Left cardiac atrium (tissue), 4 donors: ENCODE measurements around the gene XPNPEP1. TPM values are rescaled to one million over a fixed set of nuclear protein-coding genes. Genes with fewer than 3 reads are reported as not detected.

Experiments used
- ATAC-seq, 2 donors: fragments of 200-7000 bp; cut with Tn5 transposase; one replicate each; pipeline ENCODE4 v1.9.1; 2020; ENCODE audit warnings: mild to moderate bottlenecking in 2 of 2, moderate library complexity in 2 of 2
- DNase-seq: peaks from one replicate; pipeline ENCODE4 v3.0.0-alpha.2; 2020
- intact Hi-C, 2 donors: fragments of 100-400 bp; cut with DNase I; formaldehyde crosslinking; loops; one replicate each; pipeline versions ENCODE4 v1.14.1 to v1.15.1; 2022 to 2023
- total RNA-seq, 2 donors: library from RNA; stranded (reverse); fragmentation: NEBNext Ultra II Directional; extraction: Animal tissue kit (Norgen Biotek cat#: 25700); gene quantifications; one replicate each; pipeline ENCODE4 v1.2.1, GENCODE V29; 2021
- donor health status: DM: no; HTN: yes; CAD: no.
- donor health status: DM: no; HTN: yes; CAD: no; lungs with severe emphysema.
- donor health status: DM: yes; HTN: yes; CAD: no.
- donor health status: Dilated cardiomyopathy.

The XPNPEP1 gene
- total RNA-seq, 2 donors from 2014 or later: 36.3 to 40.7 TPM

- peak; percentile 84 for DNase-seq
- intact Hi-C loops: no loop called here
- ATAC-seq: peak; percentile 88 to 90
Observed at GRCh38 chr10:109852475-109853037, 70.8 kb downstream of the XPNPEP1 start.

- peak; percentile 51 to 56 for ATAC-seq
- no peak for DNase-seq
- intact Hi-C loops: no loop called here
Observed at GRCh38 chr10:109851616-109852474, 71.5 kb downstream of the XPNPEP1 start.

GRCh38 chr10:109846832-109847231, 76.5 kb downstream of the XPNPEP1 start:
- intact Hi-C loops: no loop called here
- DNase-seq (no peak), ATAC-seq (no peak)

- intact Hi-C loops: no loop called here
- DNase-seq (no peak), ATAC-seq (no peak)
Observed at GRCh38 chr10:109845308-109845707, 78.0 kb downstream of the XPNPEP1 start.

GRCh38 chr10:109838592-109839244, 84.6 kb downstream of the XPNPEP1 start:
- ATAC-seq (no peak), DNase-seq (no peak)
- intact Hi-C loops: no loop called here

- ATAC-seq (no peak), DNase-seq (no peak)
- intact Hi-C loops: no loop called here
Observed at GRCh38 chr10:109837384-109837783, 85.9 kb downstream of the XPNPEP1 start.

GRCh38 chr10:109835257-109835656, 88.1 kb downstream of the XPNPEP1 start:
- intact Hi-C loops: no loop called here
- ATAC-seq (no peak), DNase-seq (no peak)

GRCh38 chr10:109831846-109832245, 91.5 kb downstream of the XPNPEP1 start:
- intact Hi-C loops: no loop called here
- no peak for DNase-seq
- no peak for ATAC-seq

- ATAC-seq: no peak
- intact Hi-C loops: no loop called here
- DNase-seq: no peak
Observed at GRCh38 chr10:109824206-109824605, 99.1 kb downstream of the XPNPEP1 start.

GRCh38 chr10:109823196-109823595, 100.1 kb downstream of the XPNPEP1 start:
- intact Hi-C loops: no loop called here
- DNase-seq: no peak
- no peak for ATAC-seq

- ATAC-seq: no peak
- intact Hi-C loops: no loop called here
- DNase-seq: no peak
Observed at GRCh38 chr10:109821672-109822071, 101.6 kb downstream of the XPNPEP1 start.

- intact Hi-C loops: no loop called here
- DNase-seq: no peak
- ATAC-seq: no peak
Observed at GRCh38 chr10:109820620-109821405, 102.5 kb downstream of the XPNPEP1 start.

- DNase-seq (no peak), ATAC-seq (no peak)
- intact Hi-C loops: no loop called here
Observed at GRCh38 chr10:109819807-109820206, 103.5 kb downstream of the XPNPEP1 start.

Other genes starting within 250 kb of the XPNPEP1 start
- gene ADD3, start 84.5 kb upstream of the XPNPEP1 start, total RNA-seq: 100 to 1,000 TPM in 1 of 2 donors, 10 to 100 TPM in 1; 75.2 to 125 TPM